ENCODE measurements around the gene TPRA1. TPM values are rescaled to one million over a fixed set of nuclear protein-coding genes. Genes with fewer than 3 reads are reported as not detected.

Gene TPRA1
- polyA plus RNA-seq, 4 donors, result 23.7 to 26.1 (median 25.7) TPM

DNA sequence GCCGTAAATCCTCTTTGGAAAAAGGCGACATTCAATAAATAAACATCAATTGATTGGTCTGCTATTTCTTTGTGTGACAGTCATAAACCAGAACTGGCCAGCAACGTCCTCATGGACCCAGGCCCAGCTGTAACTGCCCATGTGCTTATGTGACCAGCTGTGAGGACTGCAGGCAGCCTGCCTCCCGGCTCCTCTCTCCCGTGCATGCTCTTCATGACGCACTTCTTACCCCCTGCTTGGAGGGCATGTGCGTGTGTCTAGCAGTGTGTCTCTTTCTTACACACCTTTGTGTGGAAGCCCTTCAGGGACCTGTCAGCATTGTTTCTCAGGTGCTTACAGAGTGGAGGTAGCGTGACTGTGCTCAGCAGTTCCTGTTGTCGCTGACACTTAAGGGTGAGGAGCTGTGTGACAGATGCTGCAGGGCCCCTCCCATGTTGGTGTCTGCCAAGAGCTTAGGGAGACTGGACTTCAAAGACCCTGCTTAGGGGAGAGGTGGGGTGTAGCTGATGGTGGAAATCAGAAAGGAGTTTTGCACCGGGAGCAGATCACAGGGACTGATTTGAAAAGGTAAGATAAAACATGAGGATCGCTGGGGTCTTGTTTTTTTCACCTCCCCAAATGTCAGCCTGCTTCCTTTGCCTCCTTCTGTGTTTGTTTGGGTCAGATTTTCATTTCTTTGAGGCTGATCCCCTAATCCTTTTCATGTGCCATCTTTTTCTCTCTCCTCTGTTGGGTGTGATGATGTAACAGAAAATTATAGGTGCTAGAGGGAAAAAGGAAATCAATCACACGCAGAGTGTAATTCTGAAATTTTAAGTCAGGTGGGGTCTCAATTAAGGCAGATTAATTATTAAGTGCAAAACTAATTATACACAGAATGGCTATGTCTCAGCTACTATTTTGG, 40.5 kb upstream of the TPRA1 start:
- Histone ChIP-seq H3K27ac (ENCODE audit: low read depth in 1 of 3, low read length in 2 of 3) (no peak overlapping the region), H3K9me3 (ENCODE audit: control insufficient read depth in 2 of 2, insufficient read depth in 1 of 2, low read depth in 1 of 2, low read length in 1 of 2) (peaks cover 0 to 3% of the 10 kb centered on the region in 2 donors), H3K36me3 (ENCODE audit: control insufficient read depth in 3 of 3, insufficient read depth in 2 of 3, low read depth in 1 of 3, low read length in 3 of 3) (no peaks in the 10 kb centered on the region), H3K4me1 (ENCODE audit: control insufficient read depth in 3 of 3, insufficient read depth in 2 of 3, low read depth in 1 of 3, low read length in 2 of 3) (peaks cover 0 to 3% (median 0%) of the 10 kb centered on the region in 3 donors), H3K4me3 (ENCODE audit: low read depth in 1 of 3, low read length in 3 of 3) (no peak overlapping the region), H3K27me3 (ENCODE audit: control insufficient read depth in 3 of 3, insufficient read depth in 3 of 3, low read length in 3 of 3) (peaks cover 0 to 30% (median 0%) of the 10 kb centered on the region in 3 donors)
- DNase-seq, result no peak
- 87 to 92% (median 90%) methylated on average over 12 of the region's 12 CpGs for WGBS, 3 donors
- no peak for FAIRE-seq

DNA sequence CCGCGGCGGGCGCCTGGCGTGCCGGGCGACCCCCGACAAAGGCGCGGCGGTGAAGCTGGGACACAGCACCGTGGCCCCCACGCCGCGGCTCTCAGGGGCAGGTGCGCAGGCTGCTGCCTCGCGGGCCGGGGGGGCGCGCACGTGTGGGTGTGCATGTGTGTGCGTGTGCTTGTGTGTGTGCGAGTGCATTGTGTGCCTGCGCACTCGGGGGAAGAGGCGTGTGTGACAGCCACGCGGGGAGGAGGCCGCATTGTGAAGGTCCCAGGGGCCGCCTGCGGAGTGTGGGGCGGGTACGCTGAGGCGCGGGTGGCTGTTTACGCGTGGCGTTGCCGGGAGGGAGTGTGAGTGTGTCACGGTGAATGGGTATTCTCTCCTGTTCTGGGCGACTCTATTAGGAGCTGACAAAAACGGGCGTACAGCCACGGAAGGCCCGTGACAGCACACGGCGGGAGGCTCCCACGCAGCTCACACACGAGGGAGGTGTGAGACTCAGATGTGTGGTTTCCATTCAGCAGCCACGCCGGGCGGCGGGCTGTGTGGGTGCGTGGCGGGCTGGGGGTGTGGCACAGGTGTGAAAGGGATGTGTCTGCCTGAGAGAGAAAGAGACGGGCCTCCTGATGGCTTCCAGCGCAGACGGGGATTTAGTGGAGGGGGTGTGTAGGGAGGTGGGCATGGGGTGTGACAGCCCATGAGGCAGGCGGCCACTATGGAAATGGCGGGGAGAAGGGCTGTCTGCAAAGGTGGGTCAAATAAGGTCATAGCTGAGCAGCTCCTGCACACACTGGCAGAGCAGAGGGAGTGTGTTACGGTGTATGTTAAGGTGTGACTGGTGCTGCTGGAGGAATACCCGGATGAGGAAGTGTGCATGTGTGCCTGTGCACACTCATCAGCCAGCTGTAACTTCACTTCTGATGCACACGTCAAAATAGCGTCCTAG, 39.2 kb upstream of the TPRA1 start:
- DNase-seq, result peak; percentile 21 to 62
- peaks cover 0 to 31% (median 0%) of the 10 kb centered on the region in 3 donors for H3K27me3 ChIP-seq (ENCODE audit: control insufficient read depth in 3 of 3, insufficient read depth in 3 of 3, low read length in 3 of 3)
- no peak for FAIRE-seq
- no peak overlapping the region for H3K27ac ChIP-seq (ENCODE audit: low read depth in 1 of 3, low read length in 2 of 3)
- H3K36me3 ChIP-seq (ENCODE audit: control insufficient read depth in 3 of 3, insufficient read depth in 2 of 3, low read depth in 1 of 3, low read length in 3 of 3), result no peaks in the 10 kb centered on the region
- peaks cover 0 to 3% of the 10 kb centered on the region in 2 donors for H3K9me3 ChIP-seq (ENCODE audit: control insufficient read depth in 2 of 2, insufficient read depth in 1 of 2, low read depth in 1 of 2, low read length in 1 of 2)
- WGBS, 3 donors, result 4 to 14% (median 8%) methylated on average over 51 to 65 of the region's 65 CpGs
- H3K4me1 ChIP-seq (ENCODE audit: control insufficient read depth in 3 of 3, insufficient read depth in 2 of 3, low read depth in 1 of 3, low read length in 2 of 3), result peaks cover 0 to 3% (median 0%) of the 10 kb centered on the region in 3 donors
- peak overlapping the region; percentile 23 to 62 (median 38) for H3K4me3 ChIP-seq (ENCODE audit: low read depth in 1 of 3, low read length in 3 of 3)

DNA sequence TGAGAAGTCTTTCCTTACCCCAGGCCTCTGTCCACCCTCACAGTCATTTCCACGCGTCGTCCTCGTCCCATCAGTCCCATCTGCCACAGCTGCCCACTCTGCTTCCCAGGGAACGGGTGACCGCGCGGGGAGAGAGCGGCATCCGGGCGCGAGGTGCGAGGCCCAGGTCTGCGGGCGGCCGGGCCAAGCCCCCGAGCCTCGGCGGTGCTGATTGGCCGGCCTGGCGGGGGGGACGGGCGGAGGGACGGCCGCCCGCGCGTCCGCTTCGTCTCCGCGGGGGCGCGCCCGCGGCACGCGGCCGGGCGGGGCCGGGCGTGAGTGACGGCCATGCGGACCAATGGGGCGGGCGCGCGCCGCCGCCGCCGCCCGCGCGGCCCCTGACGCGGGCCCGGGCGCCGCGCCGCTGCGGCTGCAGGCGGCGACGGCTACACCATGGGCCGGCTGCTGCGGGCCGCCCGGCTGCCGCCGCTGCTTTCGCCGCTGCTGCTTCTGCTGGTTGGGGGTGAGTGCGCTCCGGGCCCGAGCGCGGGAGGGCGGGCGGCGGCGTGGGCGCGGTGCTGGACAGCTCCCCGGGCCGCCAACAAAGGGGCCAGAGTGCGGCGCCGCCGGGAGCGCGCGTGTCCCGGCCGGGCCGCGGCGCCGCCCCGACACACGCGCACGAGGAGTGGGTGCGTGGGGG, 38.4 kb upstream of the TPRA1 start, which contains the start of gene PODXL2:
Gene PODXL2, plus strand, starts transcription at position 398 of the 679 bp plus-strand sequence. Its CDS starts 35 bp downstream, at position 433.
- Histone ChIP-seq H3K4me3 (ENCODE audit: low read depth in 1 of 3, low read length in 3 of 3) (peak within 1 kb of the TSS; percentile 23 to 62 (median 38)), H3K9me3 (ENCODE audit: control insufficient read depth in 2 of 2, insufficient read depth in 1 of 2, low read depth in 1 of 2, low read length in 1 of 2) (peaks cover 0 to 3% of the 10 kb centered on the region in 2 donors), H3K27ac (ENCODE audit: low read depth in 1 of 3, low read length in 2 of 3) (no peak within 1 kb of the TSS), H3K27me3 (ENCODE audit: control insufficient read depth in 3 of 3, insufficient read depth in 3 of 3, low read length in 3 of 3) (peaks cover 0 to 31% (median 0%) of the 10 kb centered on the region in 3 donors), H3K36me3 (ENCODE audit: control insufficient read depth in 3 of 3, insufficient read depth in 2 of 3, low read depth in 1 of 3, low read length in 3 of 3) (no peaks in the 10 kb centered on the region), H3K4me1 (ENCODE audit: control insufficient read depth in 3 of 3, insufficient read depth in 2 of 3, low read depth in 1 of 3, low read length in 2 of 3) (peaks cover 0 to 3% (median 0%) of the 10 kb centered on the region in 3 donors)
- WGBS, 3 donors, result 3 to 11% (median 8%) methylated on average over 56 to 105 of the region's 105 CpGs
- DNase-seq, result peak; percentile 38 to 78
- FAIRE-seq, result no peak

DNA sequence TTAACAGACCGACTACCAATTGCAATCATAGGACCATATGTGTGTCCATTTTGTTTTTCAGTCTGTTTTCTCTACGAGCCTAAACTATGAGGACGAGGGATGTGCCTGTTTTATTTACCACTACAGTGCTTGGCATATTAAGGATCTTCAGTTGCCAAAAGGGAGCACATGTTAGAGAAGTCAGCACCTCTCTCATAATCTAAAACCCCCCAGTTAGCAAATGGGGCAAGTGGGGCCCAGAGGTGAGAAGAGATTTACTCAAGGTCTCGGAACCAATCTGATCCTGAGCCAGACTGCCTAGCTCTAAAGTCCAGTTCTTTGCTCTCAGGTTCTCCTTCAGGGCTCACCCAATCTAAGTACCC, 37.9 kb upstream of the TPRA1 start:
- FAIRE-seq (no peak), DNase-seq (peak in 1 of 2 donors; percentile 6)
- 67 to 73% (median 71%) methylated on average over 4 of the region's 4 CpGs for whole genome bisulfite sequencing, 3 donors
- H3K27me3 ChIP-seq (ENCODE audit: control insufficient read depth in 3 of 3, insufficient read depth in 3 of 3, low read length in 3 of 3), result peaks cover 0 to 31% (median 0%) of the 10 kb centered on the region in 3 donors
- no peak overlapping the region for H3K27ac ChIP-seq (ENCODE audit: low read depth in 1 of 3, low read length in 2 of 3)
- H3K4me3 ChIP-seq (ENCODE audit: low read depth in 1 of 3, low read length in 3 of 3), result no peak overlapping the region
- H3K9me3 ChIP-seq (ENCODE audit: control insufficient read depth in 2 of 2, insufficient read depth in 1 of 2, low read depth in 1 of 2, low read length in 1 of 2), result peaks cover 0 to 3% of the 10 kb centered on the region in 2 donors
- H3K4me1 ChIP-seq (ENCODE audit: control insufficient read depth in 3 of 3, insufficient read depth in 2 of 3, low read depth in 1 of 3, low read length in 2 of 3), result peaks cover 0 to 3% (median 0%) of the 10 kb centered on the region in 3 donors
- H3K36me3 ChIP-seq (ENCODE audit: control insufficient read depth in 3 of 3, insufficient read depth in 2 of 3, low read depth in 1 of 3, low read length in 3 of 3), result no peaks in the 10 kb centered on the region

DNA sequence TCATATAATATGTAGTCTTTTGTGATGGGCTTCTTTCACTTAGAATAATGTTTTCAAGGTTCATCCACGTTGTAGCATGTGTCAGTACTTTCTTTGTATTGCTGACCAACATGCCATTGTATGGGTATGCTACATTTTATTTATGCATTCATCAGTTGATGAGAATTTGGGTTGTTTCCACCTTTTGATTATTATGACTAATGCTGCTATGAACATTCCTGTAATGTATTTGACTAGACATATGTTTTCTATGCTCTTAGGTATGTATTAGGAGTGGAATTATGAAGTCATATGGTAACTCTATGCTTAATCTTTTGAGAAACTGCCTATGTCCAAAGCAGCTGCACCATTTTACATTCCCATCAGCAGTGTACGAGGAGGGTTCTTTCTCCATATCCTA, 35.3 kb upstream of the TPRA1 start:
- Histone ChIP-seq H3K27ac (ENCODE audit: low read depth in 1 of 3, low read length in 2 of 3) (no peak overlapping the region), H3K36me3 (ENCODE audit: control insufficient read depth in 3 of 3, insufficient read depth in 2 of 3, low read depth in 1 of 3, low read length in 3 of 3) (peaks cover 0 to 20% (median under 1%) of the 10 kb centered on the region in 3 donors), H3K4me1 (ENCODE audit: control insufficient read depth in 3 of 3, insufficient read depth in 2 of 3, low read depth in 1 of 3, low read length in 2 of 3) (peaks cover 0 to 3% (median 0%) of the 10 kb centered on the region in 3 donors), H3K9me3 (ENCODE audit: control insufficient read depth in 2 of 2, insufficient read depth in 1 of 2, low read depth in 1 of 2, low read length in 1 of 2) (peaks cover 0 to 3% of the 10 kb centered on the region in 2 donors), H3K27me3 (ENCODE audit: control insufficient read depth in 3 of 3, insufficient read depth in 3 of 3, low read length in 3 of 3) (peaks cover 0 to 28% (median 0%) of the 10 kb centered on the region in 3 donors), H3K4me3 (ENCODE audit: low read depth in 1 of 3, low read length in 3 of 3) (no peak overlapping the region)
- FAIRE-seq, result no peak
- DNase-seq, result no peak
- WGBS, 3 donors, result 42 to 48% (median 43%) methylated on average over 2 of the region's 2 CpGs

DNA sequence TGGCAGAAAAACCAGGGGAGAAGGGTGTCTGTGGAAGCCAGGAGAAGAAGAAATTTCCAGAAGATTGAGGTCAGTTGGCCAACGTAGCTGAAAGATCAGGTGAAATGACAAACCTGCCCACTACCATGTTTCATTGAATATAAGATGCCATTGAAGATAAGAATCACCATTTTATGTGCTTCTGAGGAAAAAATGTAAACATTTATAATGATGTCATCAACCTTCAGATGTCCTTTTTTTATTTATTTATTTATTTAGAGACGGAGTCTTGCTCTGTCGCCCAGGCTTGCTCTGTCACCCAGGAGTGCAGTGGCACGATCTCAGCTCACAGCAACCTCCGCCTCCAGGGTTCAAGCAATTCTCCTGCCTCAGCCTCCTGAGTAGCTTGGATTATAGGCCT, 33.5 kb upstream of the TPRA1 start:
- H3K27me3 ChIP-seq (ENCODE audit: control insufficient read depth in 3 of 3, insufficient read depth in 3 of 3, low read length in 3 of 3), result peaks cover 0 to 14% (median 0%) of the 10 kb centered on the region in 3 donors
- no peak overlapping the region for H3K27ac ChIP-seq (ENCODE audit: low read depth in 1 of 3, low read length in 2 of 3)
- H3K9me3 ChIP-seq (ENCODE audit: control insufficient read depth in 2 of 2, insufficient read depth in 1 of 2, low read depth in 1 of 2, low read length in 1 of 2), result peaks cover 0 to 3% of the 10 kb centered on the region in 2 donors
- FAIRE-seq (no peak), DNase-seq (no peak)
- WGBS, 3 donors, result 83 to 89% (median 88%) methylated on average over 5 of the region's 5 CpGs
- H3K4me3 ChIP-seq (ENCODE audit: low read depth in 1 of 3, low read length in 3 of 3), result no peak overlapping the region
- peaks cover 2 to 33% (median 4%) of the 10 kb centered on the region in 3 donors for H3K36me3 ChIP-seq (ENCODE audit: control insufficient read depth in 3 of 3, insufficient read depth in 2 of 3, low read depth in 1 of 3, low read length in 3 of 3)
- H3K4me1 ChIP-seq (ENCODE audit: control insufficient read depth in 3 of 3, insufficient read depth in 2 of 3, low read depth in 1 of 3, low read length in 2 of 3), result no peaks in the 10 kb centered on the region

DNA sequence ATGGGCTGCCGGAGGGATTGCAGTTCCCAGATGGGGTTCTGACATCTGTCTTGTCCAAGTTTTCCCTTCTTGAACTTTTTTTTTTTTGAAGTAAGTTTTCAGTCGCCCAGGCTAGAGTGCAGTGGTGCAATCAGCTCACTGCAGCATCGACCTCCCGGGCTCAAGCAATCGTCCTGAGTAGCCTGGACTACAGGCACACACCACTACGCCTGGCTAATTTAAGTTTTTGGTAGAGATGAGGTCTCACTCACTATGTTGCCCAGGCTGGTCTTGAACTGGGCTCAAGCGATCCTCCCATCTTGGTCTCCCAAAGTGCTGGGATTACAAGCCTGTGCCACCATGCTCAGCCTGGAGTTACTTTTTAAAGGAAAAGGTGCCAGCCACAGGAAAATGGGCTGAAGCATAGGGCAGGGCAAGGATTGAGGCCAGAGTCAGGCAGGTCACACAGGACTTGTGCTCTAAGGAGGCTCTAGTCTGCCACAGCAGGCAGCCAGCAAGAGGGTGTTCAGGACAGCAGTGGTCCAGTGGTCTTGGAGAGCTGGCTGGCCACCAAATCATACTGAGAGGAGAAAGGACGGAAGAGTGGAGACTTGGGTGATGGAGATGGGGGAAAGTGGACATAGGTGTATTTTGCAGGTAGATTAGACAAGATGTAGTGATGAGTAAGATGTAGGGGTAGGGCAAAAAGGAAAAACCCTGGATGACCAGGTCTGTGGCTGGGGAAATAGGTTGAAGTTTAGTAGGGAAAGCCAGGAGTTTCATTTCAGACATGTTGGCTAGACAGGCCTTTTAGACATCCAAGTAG, 32.4 kb upstream of the TPRA1 start:
- Histone ChIP-seq H3K4me1 (ENCODE audit: control insufficient read depth in 3 of 3, insufficient read depth in 2 of 3, low read depth in 1 of 3, low read length in 2 of 3) (no peaks in the 10 kb centered on the region), H3K36me3 (ENCODE audit: control insufficient read depth in 3 of 3, insufficient read depth in 2 of 3, low read depth in 1 of 3, low read length in 3 of 3) (peaks cover 2 to 44% (median 6%) of the 10 kb centered on the region in 3 donors), H3K9me3 (ENCODE audit: control insufficient read depth in 2 of 2, insufficient read depth in 1 of 2, low read depth in 1 of 2, low read length in 1 of 2) (no peaks in the 10 kb centered on the region), H3K4me3 (ENCODE audit: low read depth in 1 of 3, low read length in 3 of 3) (no peak overlapping the region), H3K27ac (ENCODE audit: low read depth in 1 of 3, low read length in 2 of 3) (no peak overlapping the region), H3K27me3 (ENCODE audit: control insufficient read depth in 3 of 3, insufficient read depth in 3 of 3, low read length in 3 of 3) (peaks cover 0 to 6% (median 0%) of the 10 kb centered on the region in 3 donors)
- DNase-seq (no peak), FAIRE-seq (no peak)
- WGBS, 3 donors, result 89 to 93% (median 91%) methylated on average over 8 of the region's 8 CpGs
